GM12892 (cell line): ENCODE data around the gene PLA2G4C.

ENCODE experiments used
- DNase-seq: peaks from one replicate; pipeline ENCODE4 v3.0.0; 2011; ENCODE audit not compliant: insufficient read length
- FAIRE-seq: peaks from 2 replicates; lab custom pipeline; 2011; peaks lifted over from hg19 to GRCh38; lab: Jason Lieb, UNC
- POLR2A ChIP-seq: IDR thresholded peaks from 2 replicates; pipeline ENCODE4 v1.6.1; 2011; ENCODE audit warnings: low read depth, low read length, control low read depth
- POLR2AphosphoS5 ChIP-seq: IDR thresholded peaks from 2 replicates; pipeline ENCODE4 v1.6.1; 2011; ENCODE audit warnings: low read depth, low read length, control low read depth
- TAF1 ChIP-seq: IDR thresholded peaks from 2 replicates; pipeline ENCODE4 v1.6.1; 2011; ENCODE audit warnings: low read depth, mild to moderate bottlenecking, control low read depth, low read length, borderline replicate concordance

The PLA2G4C gene

GRCh38 chr19:48033604-48034003 lies 77.0 kb downstream of the PLA2G4C start:
- TF ChIP-seq TAF1 (no peak), POLR2A (no peak), POLR2AphosphoS5 (no peak)
- no peak for DNase-seq
- no peak for FAIRE-seq

GRCh38 chr19:48030073-48030472 lies 80.5 kb downstream of the PLA2G4C start:
- DNase-seq = no peak
- no peak for FAIRE-seq
- no peak for TF ChIP-seq POLR2AphosphoS5
- TF ChIP-seq POLR2A = no peak
- TF ChIP-seq TAF1 = no peak

GRCh38 chr19:48029431-48029830 lies 81.2 kb downstream of the PLA2G4C start:
- FAIRE-seq (no peak), DNase-seq (no peak)
- no peak for TF ChIP-seq TAF1
- no peak for TF ChIP-seq POLR2A
- no peak for TF ChIP-seq POLR2AphosphoS5

- DNase-seq (no peak), FAIRE-seq (no peak)
- TF ChIP-seq POLR2A (no peak), TAF1 (no peak), POLR2AphosphoS5 (no peak)
Observed at GRCh38 chr19:48025480-48025879, 85.1 kb downstream of the PLA2G4C start.

GRCh38 chr19:48023518-48023917 lies 87.1 kb downstream of the PLA2G4C start:
- no peak for DNase-seq
- TF ChIP-seq TAF1 (no peak), POLR2AphosphoS5 (no peak), POLR2A (no peak)
- FAIRE-seq = no peak

- FAIRE-seq (no peak), DNase-seq (no peak)
- no peak for TF ChIP-seq TAF1
- TF ChIP-seq POLR2AphosphoS5 = no peak
- no peak for TF ChIP-seq POLR2A
Observed at GRCh38 chr19:48023011-48023410, 87.6 kb downstream of the PLA2G4C start.

GRCh38 chr19:48020686-48021085 lies 89.9 kb downstream of the PLA2G4C start:
- FAIRE-seq = no peak
- no peak for TF ChIP-seq POLR2A
- TF ChIP-seq TAF1 = no peak
- TF ChIP-seq POLR2AphosphoS5 = no peak

GRCh38 chr19:48010932-48011758 lies 99.5 kb downstream of the PLA2G4C start:
- no peak for FAIRE-seq

More at GRCh38 chr19:48020686-48021085, 89.9 kb downstream of the PLA2G4C start:
- DNase-seq = no peak

GRCh38 chr19:48006762-48007161 lies 103.9 kb downstream of the PLA2G4C start:
- DNase-seq (no peak), FAIRE-seq (no peak)
- TF ChIP-seq POLR2A (no peak), POLR2AphosphoS5 (no peak), TAF1 (no peak)

More at GRCh38 chr19:48010932-48011758, 99.5 kb downstream of the PLA2G4C start:
- DNase-seq = no peak
- TF ChIP-seq POLR2AphosphoS5 = no peak
- no peak for TF ChIP-seq POLR2A
- TF ChIP-seq TAF1 = no peak

- TF ChIP-seq POLR2A (no peak), POLR2AphosphoS5 (no peak), TAF1 (no peak)
- DNase-seq = no peak
Observed at GRCh38 chr19:48004236-48004635, 106.4 kb downstream of the PLA2G4C start.

GRCh38 chr19:48000846-48001245 lies 109.8 kb downstream of the PLA2G4C start:
- DNase-seq (no peak), FAIRE-seq (no peak)
- no peak for TF ChIP-seq POLR2AphosphoS5

More at GRCh38 chr19:48004236-48004635, 106.4 kb downstream of the PLA2G4C start:
- no peak for FAIRE-seq

- FAIRE-seq (no peak), DNase-seq (no peak)
- TF ChIP-seq TAF1 (no peak), POLR2AphosphoS5 (no peak), POLR2A (no peak)
Observed at GRCh38 chr19:47998800-47999199, 111.8 kb downstream of the PLA2G4C start.
